MM.1S (cell line): ENCODE results near the gene TRMT1.

Experiments
- EZH2phosphoT487 ChIP-seq: fragments of 300-600 bp; sonication (generic); IDR thresholded peaks from 2 replicates; pipeline ENCODE4 v1.6.1; 2018; ENCODE audit warnings: antibody characterized with exemption, low read length
- TF ChIP-seq, protein P1 (sequence below): fragments of 300-600 bp; sonication (generic); IDR thresholded peaks from 2 replicates; pipeline ENCODE4 v1.5.1; 2016; ENCODE audit warnings: antibody characterized with exemption, low read length, mixed read lengths

- TF ChIP-seq, protein P1, sequence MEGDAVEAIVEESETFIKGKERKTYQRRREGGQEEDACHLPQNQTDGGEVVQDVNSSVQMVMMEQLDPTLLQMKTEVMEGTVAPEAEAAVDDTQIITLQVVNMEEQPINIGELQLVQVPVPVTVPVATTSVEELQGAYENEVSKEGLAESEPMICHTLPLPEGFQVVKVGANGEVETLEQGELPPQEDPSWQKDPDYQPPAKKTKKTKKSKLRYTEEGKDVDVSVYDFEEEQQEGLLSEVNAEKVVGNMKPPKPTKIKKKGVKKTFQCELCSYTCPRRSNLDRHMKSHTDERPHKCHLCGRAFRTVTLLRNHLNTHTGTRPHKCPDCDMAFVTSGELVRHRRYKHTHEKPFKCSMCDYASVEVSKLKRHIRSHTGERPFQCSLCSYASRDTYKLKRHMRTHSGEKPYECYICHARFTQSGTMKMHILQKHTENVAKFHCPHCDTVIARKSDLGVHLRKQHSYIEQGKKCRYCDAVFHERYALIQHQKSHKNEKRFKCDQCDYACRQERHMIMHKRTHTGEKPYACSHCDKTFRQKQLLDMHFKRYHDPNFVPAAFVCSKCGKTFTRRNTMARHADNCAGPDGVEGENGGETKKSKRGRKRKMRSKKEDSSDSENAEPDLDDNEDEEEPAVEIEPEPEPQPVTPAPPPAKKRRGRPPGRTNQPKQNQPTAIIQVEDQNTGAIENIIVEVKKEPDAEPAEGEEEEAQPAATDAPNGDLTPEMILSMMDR = no peak
- no peak for TF ChIP-seq EZH2phosphoT487
Observed at GRCh38 chr19:13165162-13165997, 48.8 kb upstream of the TRMT1 start.
